Fibroblast of pulmonary artery (primary cell): ENCODE data around the gene CYB561D2.

Experiments used
- DNase-seq: peaks from one replicate; pipeline ENCODE4 v3.0.0-alpha.2; 2010; ENCODE audit warnings: low read depth
- H3K4me3 ChIP-seq: replicated peaks from 2 replicates; pipeline ENCODE4 v1.5.1; 2011; ENCODE audit warnings: low read depth, mild to moderate bottlenecking, control low read depth, low read length, moderate library complexity
- TF ChIP-seq, protein P1 (sequence below): IDR thresholded peaks from 2 replicates; pipeline ENCODE4 v1.5.1; 2011; ENCODE audit warnings: mild to moderate bottlenecking, control low read depth, low read length, inconsistent platforms; ENCODE audit errors: missing control alignments

Gene CYB561D2

DNA sequence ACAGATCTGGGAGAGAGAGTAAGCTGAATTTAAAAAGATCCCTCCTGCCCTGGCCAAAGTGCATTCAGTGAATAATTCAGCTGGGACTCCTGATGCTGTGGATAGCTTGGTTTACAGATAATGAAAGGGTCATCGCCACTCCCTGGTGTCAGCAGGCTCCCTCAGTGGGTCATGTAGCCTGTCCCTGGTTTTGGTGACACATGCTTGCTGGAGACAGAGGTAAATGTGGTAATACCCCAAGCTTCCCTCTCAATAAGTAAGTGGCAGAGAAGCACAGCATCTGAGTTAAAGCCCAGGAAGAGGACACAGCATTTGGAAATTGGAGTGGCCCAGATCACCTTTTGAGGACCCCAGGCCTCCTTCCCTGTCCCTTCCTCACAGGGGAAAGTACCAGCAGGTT, 6.8 kb downstream of the CYB561D2 start:
- no peak for DNase-seq
- peak overlapping the region; percentile 88 for H3K4me3 ChIP-seq
- TF ChIP-seq, protein P1, sequence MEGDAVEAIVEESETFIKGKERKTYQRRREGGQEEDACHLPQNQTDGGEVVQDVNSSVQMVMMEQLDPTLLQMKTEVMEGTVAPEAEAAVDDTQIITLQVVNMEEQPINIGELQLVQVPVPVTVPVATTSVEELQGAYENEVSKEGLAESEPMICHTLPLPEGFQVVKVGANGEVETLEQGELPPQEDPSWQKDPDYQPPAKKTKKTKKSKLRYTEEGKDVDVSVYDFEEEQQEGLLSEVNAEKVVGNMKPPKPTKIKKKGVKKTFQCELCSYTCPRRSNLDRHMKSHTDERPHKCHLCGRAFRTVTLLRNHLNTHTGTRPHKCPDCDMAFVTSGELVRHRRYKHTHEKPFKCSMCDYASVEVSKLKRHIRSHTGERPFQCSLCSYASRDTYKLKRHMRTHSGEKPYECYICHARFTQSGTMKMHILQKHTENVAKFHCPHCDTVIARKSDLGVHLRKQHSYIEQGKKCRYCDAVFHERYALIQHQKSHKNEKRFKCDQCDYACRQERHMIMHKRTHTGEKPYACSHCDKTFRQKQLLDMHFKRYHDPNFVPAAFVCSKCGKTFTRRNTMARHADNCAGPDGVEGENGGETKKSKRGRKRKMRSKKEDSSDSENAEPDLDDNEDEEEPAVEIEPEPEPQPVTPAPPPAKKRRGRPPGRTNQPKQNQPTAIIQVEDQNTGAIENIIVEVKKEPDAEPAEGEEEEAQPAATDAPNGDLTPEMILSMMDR: no peak

DNA sequence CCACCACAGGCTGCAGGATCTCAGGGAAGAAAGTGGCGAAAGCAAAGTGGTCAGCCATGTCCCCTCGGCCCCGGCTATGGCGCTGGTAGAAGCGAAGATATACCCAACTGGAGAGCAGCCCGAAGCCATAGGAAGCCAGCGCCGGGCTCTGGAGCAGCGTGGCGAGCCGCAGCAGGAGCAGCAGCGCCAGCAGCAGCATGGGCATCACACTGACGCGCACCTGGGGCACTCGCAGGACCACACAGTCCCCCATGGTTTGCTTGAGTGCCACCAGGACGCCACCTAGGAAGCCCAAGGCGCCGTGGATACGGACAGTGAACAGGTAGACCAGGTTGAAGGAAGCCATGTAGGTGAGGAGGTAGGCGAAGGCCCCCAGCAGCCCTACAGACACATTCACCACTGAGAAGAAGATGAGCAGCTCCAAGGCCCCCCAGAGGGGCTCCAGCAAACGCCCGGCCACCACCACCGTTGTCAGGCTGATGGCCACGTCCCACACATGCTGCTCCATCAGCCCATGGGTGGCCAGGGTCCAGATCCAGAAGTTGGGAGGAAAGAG, 7.8 kb downstream of the CYB561D2 start:
- TF ChIP-seq, protein P1: no peak
- peak overlapping the region; percentile 88 for H3K4me3 ChIP-seq
- DNase-seq: no peak

GRCh38 chr3:50358911-50359759, 8.5 kb downstream of the CYB561D2 start, which contains the start of gene TMEM115:
TSS of gene TMEM115 (minus strand) at chr3:50359521. CDS start at chr3:50359063, 458 bp downstream.
- peak; percentile 99 for DNase-seq
- TF ChIP-seq, protein P1: no peak
- H3K4me3 ChIP-seq: peak within 1 kb of the TSS; percentile 88

- TF ChIP-seq, protein P1: no peak
- no peak for DNase-seq
- H3K4me3 ChIP-seq: peak overlapping the region; percentile 88
These were observed 9.1 kb downstream of the CYB561D2 start for GRCh38 chr3:50359760-50360110.

DNA sequence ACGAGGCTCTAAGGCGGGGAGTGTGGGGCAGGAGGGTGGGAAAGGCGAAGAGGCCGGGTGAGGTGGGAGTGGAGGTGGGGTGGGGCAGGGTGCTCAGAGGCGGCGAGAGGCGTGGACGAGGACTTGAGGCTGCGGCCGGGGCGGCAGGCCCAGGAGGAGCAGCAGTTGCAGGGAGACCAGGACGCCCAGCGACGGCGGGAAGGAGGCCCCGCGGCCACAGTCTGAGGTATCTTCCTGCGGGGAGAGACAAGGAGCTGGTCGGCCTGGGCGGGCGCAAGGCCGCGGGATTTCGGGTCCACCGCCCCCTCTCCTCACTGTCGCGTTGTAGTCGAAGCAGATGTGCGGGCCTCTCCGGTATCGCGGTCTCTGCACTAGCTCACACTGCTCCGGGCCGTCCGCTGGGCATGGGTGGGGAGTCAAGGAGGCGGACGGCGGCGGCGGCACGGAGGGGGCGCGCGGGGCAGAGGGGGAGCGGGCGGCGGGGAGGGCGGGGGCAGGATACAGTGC, 14.0 kb downstream of the CYB561D2 start:
- peak; percentile 17 for DNase-seq
- peak overlapping the region; percentile 49 for H3K4me3 ChIP-seq
- TF ChIP-seq, protein P1: no peak

- peak; percentile 67 for DNase-seq
- TF ChIP-seq, protein P1: no peak
- peak overlapping the region; percentile 49 for H3K4me3 ChIP-seq
These were observed 14.6 kb downstream of the CYB561D2 start for GRCh38 chr3:50365080-50365841.
